HEK293 (cell line): ENCODE results near the gene GSN.

ENCODE experiments used
- CTCF ChIA-PET: fragments of 350-600 bp; formaldehyde crosslinking; extraction: SDS; loops from one replicate; lab custom pipeline; 2021; ENCODE audit warnings: antibody characterized with exemption; lab: Yijun Ruan, JAX
- POLR2A ChIA-PET: fragments of 300-600 bp; formaldehyde crosslinking; extraction: SDS; loops from one replicate; lab custom pipeline; 2020; ENCODE audit warnings: antibody characterized with exemption, inconsistent platforms; lab: Yijun Ruan, JAX
- H3K27ac ChIP-seq: fragments of 200-500 bp; sonication (Bioruptor generic); 2 replicates; pipeline ENCODE4 v1.5.1; 2014; ENCODE audit warnings: low read depth, low read length, control low read depth, inconsistent platforms; ENCODE audit errors: extremely low read depth
- H3K36me3 ChIP-seq, 2 experiments: fragments of 200-500 bp in 1 of 2; sonication (Bioruptor generic) in 1 of 2; 1 replicate in 1 of 2; 2 replicates in 1 of 2; pipeline ENCODE4 v1.5.1; 2014 to 2017; ENCODE audit warnings: inconsistent platforms in 2 of 2, low read length in 2 of 2; ENCODE audit not compliant: control insufficient read depth in 2 of 2, insufficient read depth in 1 of 2
- H3K4me1 ChIP-seq: fragments of 200-500 bp; sonication (Bioruptor generic); 2 replicates; pipeline ENCODE4 v1.5.1; 2014; ENCODE audit warnings: mild to moderate bottlenecking, low read length, inconsistent platforms; ENCODE audit not compliant: control insufficient read depth, insufficient read depth
- H3K4me3 ChIP-seq: 2 replicates; pipeline ENCODE4 v1.5.1; 2011; ENCODE audit warnings: low read depth, mild to moderate bottlenecking, control low read depth, low read length, moderate library complexity
- H3K9me3 ChIP-seq: fragments of 200-500 bp; sonication (Bioruptor generic); 2 replicates; pipeline ENCODE4 v1.5.1; 2014; ENCODE audit warnings: low read depth, low read length, inconsistent platforms; ENCODE audit not compliant: control insufficient read depth, insufficient read depth
- BCL11B ChIP-seq: fragments of 450-650 bp; formaldehyde crosslinking; IDR thresholded peaks from 2 replicates; pipeline ENCODE4 v1.5.1; 2016; ENCODE audit warnings: low read depth, missing biosample characterization, missing genetic modification characterization
- KLF16 ChIP-seq: fragments of 450-650 bp; formaldehyde crosslinking; IDR thresholded peaks from 2 replicates; pipeline ENCODE4 v1.5.1; 2017; ENCODE audit warnings: missing biosample characterization, missing genetic modification characterization
- OSR2 ChIP-seq: fragments of 450-650 bp; formaldehyde crosslinking; IDR thresholded peaks from 2 replicates; pipeline ENCODE4 v1.5.1; 2016; ENCODE audit warnings: missing biosample characterization, missing genetic modification characterization
- SCRT2 ChIP-seq: fragments of 450-650 bp; formaldehyde crosslinking; IDR thresholded peaks from 2 replicates; pipeline ENCODE4 v1.5.1; 2016; ENCODE audit warnings: missing biosample characterization, missing genetic modification characterization
- SP7 ChIP-seq: fragments of 450-650 bp; formaldehyde crosslinking; IDR thresholded peaks from 2 replicates; pipeline ENCODE4 v1.5.1; 2016; ENCODE audit warnings: missing biosample characterization, missing genetic modification characterization
- ZBTB20 ChIP-seq: fragments of 450-650 bp; formaldehyde crosslinking; IDR thresholded peaks from 2 replicates; pipeline ENCODE4 v1.5.1; 2016; ENCODE audit warnings: missing biosample characterization, missing genetic modification characterization
- ZFP41 ChIP-seq: fragments of 450-650 bp; formaldehyde crosslinking; IDR thresholded peaks from 2 replicates; pipeline ENCODE4 v1.5.1; 2016; ENCODE audit warnings: missing biosample characterization, missing genetic modification characterization, borderline replicate concordance
- ZFP69B ChIP-seq: fragments of 450-650 bp; formaldehyde crosslinking; IDR thresholded peaks from 2 replicates; pipeline ENCODE4 v1.5.1; 2016; ENCODE audit warnings: missing biosample characterization, missing genetic modification characterization
- ZNF112 ChIP-seq: fragments of 450-650 bp; formaldehyde crosslinking; IDR thresholded peaks from 2 replicates; pipeline ENCODE4 v1.5.0; 2017; ENCODE audit warnings: missing biosample characterization, missing genetic modification characterization
- ZNF132 ChIP-seq: fragments of 450-650 bp; formaldehyde crosslinking; IDR thresholded peaks from 2 replicates; pipeline ENCODE4 v1.5.1; 2017; ENCODE audit warnings: missing biosample characterization, missing genetic modification characterization, borderline replicate concordance
- ZNF138 ChIP-seq: fragments of 450-650 bp; formaldehyde crosslinking; IDR thresholded peaks from 2 replicates; pipeline ENCODE4 v1.5.1; 2016; ENCODE audit warnings: missing biosample characterization, missing genetic modification characterization, borderline replicate concordance
- ZNF16 ChIP-seq: fragments of 450-650 bp; formaldehyde crosslinking; IDR thresholded peaks from 2 replicates; pipeline ENCODE4 v1.5.1; 2016; ENCODE audit warnings: low read depth, missing biosample characterization, missing genetic modification characterization
- ZNF2 ChIP-seq: fragments of 450-650 bp; formaldehyde crosslinking; IDR thresholded peaks from 2 replicates; pipeline ENCODE4 v1.5.1; 2016; ENCODE audit warnings: missing biosample characterization, missing genetic modification characterization
- ZNF202 ChIP-seq: fragments of 450-650 bp; formaldehyde crosslinking; IDR thresholded peaks from 2 replicates; pipeline ENCODE4 v1.5.1; 2016; ENCODE audit warnings: missing biosample characterization, missing genetic modification characterization, borderline replicate concordance
- ZNF394 ChIP-seq: fragments of 450-650 bp; formaldehyde crosslinking; IDR thresholded peaks from 2 replicates; pipeline ENCODE4 v1.5.1; 2016; ENCODE audit warnings: missing biosample characterization, missing genetic modification characterization, mild to moderate bottlenecking, moderate library complexity, borderline replicate concordance
- ZNF423 ChIP-seq: fragments of 450-650 bp; formaldehyde crosslinking; IDR thresholded peaks from 2 replicates; pipeline ENCODE4 v1.5.1; 2016; ENCODE audit warnings: missing biosample characterization, missing genetic modification characterization
- ZNF544 ChIP-seq: fragments of 450-650 bp; formaldehyde crosslinking; IDR thresholded peaks from 2 replicates; pipeline ENCODE4 v1.5.0; 2017; ENCODE audit warnings: missing biosample characterization, missing genetic modification characterization
- ZNF548 ChIP-seq: fragments of 450-650 bp; formaldehyde crosslinking; IDR thresholded peaks from 2 replicates; pipeline ENCODE4 v1.5.1; 2016; ENCODE audit warnings: missing biosample characterization, missing genetic modification characterization
- ZNF792 ChIP-seq: fragments of 450-650 bp; formaldehyde crosslinking; IDR thresholded peaks from 2 replicates; pipeline ENCODE4 v1.5.1; 2016; ENCODE audit warnings: missing biosample characterization, missing genetic modification characterization
- ZNF830 ChIP-seq: fragments of 450-650 bp; IDR thresholded peaks from 2 replicates; pipeline ENCODE4 v1.5.0; 2018; ENCODE audit warnings: missing biosample characterization, missing genetic modification characterization, low read depth, mild to moderate bottlenecking, moderate library complexity
- ZNF837 ChIP-seq: fragments of 450-650 bp; formaldehyde crosslinking; IDR thresholded peaks from 2 replicates; pipeline ENCODE4 v1.5.1; 2016; ENCODE audit warnings: missing biosample characterization, missing genetic modification characterization
- ZNF843 ChIP-seq: fragments of 450-650 bp; formaldehyde crosslinking; IDR thresholded peaks from 2 replicates; pipeline ENCODE4 v1.5.1; 2016; ENCODE audit warnings: missing biosample characterization, missing genetic modification characterization
- TF ChIP-seq, protein P1 (sequence below): fragments of 450-650 bp; formaldehyde crosslinking; IDR thresholded peaks from 2 replicates; pipeline ENCODE4 v1.5.1; 2017; ENCODE audit warnings: missing biosample characterization, mild to moderate bottlenecking, missing genetic modification characterization, moderate library complexity
- TF ChIP-seq, protein P2 (sequence below): fragments of 450-650 bp; formaldehyde crosslinking; IDR thresholded peaks from 2 replicates; pipeline ENCODE4 v1.5.1; 2017; ENCODE audit warnings: missing biosample characterization, missing genetic modification characterization
- TF ChIP-seq, protein P3 (sequence below): fragments of 450-650 bp; formaldehyde crosslinking; IDR thresholded peaks from 2 replicates; pipeline ENCODE4 v1.5.1; 2016; ENCODE audit warnings: missing biosample characterization, missing genetic modification characterization
- TF ChIP-seq, protein P4 (sequence below): fragments of 450-650 bp; formaldehyde crosslinking; IDR thresholded peaks from 2 replicates; pipeline ENCODE4 v1.5.1; 2016; ENCODE audit warnings: missing biosample characterization, missing genetic modification characterization

Gene GSN

DNA sequence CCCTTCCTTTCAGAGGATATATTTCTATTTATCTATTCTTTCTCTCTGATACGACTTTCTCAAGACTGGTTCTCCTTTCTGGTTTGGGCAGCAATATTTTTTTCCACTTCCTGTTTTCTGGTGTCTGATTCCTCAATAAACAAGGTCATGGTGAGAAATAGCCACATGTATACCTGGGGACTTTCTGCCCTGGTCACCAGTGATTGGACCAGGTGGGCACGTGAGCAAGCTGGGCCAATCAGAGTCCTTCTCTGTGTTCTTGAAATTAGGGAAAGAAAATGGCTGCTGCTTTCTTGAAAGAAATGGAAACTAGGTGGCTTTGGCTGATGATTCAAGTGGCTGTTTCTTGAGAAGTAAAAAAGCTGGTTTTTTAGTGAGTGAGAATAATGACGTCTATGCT, 18.4 kb upstream of the GSN start (continued):
- no peak for TF ChIP-seq ZNF843 (tag by site-specific recombination)
- TF ChIP-seq ZNF423 (tag by site-specific recombination): no peak
- TF ChIP-seq ZNF132 (tag by site-specific recombination): no peak
- TF ChIP-seq SCRT2 (tag by site-specific recombination): no peak
- TF ChIP-seq ZNF394 (tag by site-specific recombination): no peak
- no peak for TF ChIP-seq ZBTB20 (tag by site-specific recombination)
- no peak for TF ChIP-seq SP7 (tag by site-specific recombination)
- TF ChIP-seq, protein P1, sequence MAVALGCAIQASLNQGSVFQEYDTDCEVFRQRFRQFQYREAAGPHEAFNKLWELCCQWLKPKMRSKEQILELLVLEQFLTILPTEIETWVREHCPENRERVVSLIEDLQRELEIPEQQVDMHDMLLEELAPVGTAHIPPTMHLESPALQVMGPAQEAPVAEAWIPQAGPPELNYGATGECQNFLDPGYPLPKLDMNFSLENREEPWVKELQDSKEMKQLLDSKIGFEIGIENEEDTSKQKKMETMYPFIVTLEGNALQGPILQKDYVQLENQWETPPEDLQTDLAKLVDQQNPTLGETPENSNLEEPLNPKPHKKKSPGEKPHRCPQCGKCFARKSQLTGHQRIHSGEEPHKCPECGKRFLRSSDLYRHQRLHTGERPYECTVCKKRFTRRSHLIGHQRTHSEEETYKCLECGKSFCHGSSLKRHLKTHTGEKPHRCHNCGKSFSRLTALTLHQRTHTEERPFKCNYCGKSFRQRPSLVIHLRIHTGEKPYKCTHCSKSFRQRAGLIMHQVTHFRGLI: no peak
- TF ChIP-seq ZNF138 (tag by site-specific recombination): no peak
- TF ChIP-seq ZNF548: no peak
- TF ChIP-seq, all 188 proteins: peak for 0

DNA sequence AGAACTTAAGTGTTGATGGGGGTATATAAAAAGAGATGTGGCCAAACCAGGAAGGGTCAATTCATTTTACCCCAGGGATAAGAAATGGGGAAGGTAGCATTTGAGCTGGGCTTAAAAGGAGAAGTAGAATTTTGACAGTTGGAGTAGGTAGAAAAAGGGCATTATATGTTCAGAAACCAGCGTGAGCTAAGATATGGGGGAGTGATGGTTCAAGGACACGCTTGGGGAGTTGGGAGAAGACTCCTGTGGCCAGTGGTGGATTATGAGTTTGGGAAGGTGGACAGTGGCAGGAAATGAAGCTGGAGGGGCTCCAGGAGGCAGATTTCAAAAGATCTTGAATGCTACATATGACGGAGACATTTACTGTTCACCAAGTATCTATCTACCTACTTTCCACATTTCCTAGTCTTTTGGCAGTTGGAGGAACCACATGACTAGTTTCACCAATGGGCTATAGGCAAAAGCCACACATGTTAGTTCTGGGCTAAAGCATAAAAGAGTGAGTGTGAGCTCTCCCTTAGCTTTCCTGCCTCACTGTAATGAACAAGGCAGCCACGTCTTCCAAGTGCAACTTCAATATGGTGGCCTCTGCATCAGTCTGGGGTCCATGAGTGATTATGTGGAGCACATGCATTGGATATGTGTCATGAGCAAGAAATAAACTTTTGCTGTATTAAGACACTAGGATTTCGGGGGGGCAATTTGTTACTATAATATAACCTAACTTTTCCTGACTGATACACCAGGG, 15.7 kb upstream of the GSN start:
- TF ChIP-seq ZFP69B (tag by site-specific recombination) (no peak), BCL11B (tag by site-specific recombination) (no peak), ZNF2 (tag by site-specific recombination) (no peak), ZNF112 (tag by site-specific recombination) (no peak), ZNF830 (tag by site-specific recombination) (no peak), ZNF544 (tag by site-specific recombination) (no peak), ZFP41 (tag by site-specific recombination) (no peak), OSR2 (tag by site-specific recombination) (no peak), ZNF792 (no peak), ZNF837 (tag by site-specific recombination) (no peak), ZNF202 (tag by site-specific recombination) (no peak), KLF16 (no peak), ZNF16 (no peak)
- TF ChIP-seq, protein P2, sequence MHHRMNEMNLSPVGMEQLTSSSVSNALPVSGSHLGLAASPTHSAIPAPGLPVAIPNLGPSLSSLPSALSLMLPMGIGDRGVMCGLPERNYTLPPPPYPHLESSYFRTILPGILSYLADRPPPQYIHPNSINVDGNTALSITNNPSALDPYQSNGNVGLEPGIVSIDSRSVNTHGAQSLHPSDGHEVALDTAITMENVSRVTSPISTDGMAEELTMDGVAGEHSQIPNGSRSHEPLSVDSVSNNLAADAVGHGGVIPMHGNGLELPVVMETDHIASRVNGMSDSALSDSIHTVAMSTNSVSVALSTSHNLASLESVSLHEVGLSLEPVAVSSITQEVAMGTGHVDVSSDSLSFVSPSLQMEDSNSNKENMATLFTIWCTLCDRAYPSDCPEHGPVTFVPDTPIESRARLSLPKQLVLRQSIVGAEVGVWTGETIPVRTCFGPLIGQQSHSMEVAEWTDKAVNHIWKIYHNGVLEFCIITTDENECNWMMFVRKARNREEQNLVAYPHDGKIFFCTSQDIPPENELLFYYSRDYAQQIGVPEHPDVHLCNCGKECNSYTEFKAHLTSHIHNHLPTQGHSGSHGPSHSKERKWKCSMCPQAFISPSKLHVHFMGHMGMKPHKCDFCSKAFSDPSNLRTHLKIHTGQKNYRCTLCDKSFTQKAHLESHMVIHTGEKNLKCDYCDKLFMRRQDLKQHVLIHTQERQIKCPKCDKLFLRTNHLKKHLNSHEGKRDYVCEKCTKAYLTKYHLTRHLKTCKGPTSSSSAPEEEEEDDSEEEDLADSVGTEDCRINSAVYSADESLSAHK (tag by site-specific recombination): no peak
- TF ChIP-seq, protein P3, sequence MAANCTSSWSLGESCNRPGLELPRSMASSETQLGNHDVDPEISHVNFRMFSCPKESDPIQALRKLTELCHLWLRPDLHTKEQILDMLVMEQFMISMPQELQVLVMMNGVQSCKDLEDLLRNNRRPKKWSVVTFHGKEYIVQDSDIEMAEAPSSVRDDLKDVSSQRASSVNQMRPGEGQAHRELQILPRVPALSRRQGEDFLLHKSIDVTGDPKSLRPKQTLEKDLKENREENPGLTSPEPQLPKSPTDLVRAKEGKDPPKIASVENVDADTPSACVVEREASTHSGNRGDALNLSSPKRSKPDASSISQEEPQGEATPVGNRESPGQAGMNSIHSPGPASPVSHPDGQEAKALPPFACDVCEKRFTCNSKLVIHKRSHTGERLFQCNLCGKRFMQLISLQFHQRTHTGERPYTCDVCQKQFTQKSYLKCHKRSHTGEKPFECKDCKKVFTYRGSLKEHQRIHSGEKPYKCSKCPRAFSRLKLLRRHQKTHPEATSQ (tag by site-specific recombination): no peak
- TF ChIP-seq, protein P4, sequence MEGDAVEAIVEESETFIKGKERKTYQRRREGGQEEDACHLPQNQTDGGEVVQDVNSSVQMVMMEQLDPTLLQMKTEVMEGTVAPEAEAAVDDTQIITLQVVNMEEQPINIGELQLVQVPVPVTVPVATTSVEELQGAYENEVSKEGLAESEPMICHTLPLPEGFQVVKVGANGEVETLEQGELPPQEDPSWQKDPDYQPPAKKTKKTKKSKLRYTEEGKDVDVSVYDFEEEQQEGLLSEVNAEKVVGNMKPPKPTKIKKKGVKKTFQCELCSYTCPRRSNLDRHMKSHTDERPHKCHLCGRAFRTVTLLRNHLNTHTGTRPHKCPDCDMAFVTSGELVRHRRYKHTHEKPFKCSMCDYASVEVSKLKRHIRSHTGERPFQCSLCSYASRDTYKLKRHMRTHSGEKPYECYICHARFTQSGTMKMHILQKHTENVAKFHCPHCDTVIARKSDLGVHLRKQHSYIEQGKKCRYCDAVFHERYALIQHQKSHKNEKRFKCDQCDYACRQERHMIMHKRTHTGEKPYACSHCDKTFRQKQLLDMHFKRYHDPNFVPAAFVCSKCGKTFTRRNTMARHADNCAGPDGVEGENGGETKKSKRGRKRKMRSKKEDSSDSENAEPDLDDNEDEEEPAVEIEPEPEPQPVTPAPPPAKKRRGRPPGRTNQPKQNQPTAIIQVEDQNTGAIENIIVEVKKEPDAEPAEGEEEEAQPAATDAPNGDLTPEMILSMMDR: no peak
- Histone ChIP-seq H3K4me1 (no peaks in the 10 kb centered on the region), H3K27ac (no peak overlapping the region), H3K4me3 (no peak overlapping the region), H3K9me3 (no peaks in the 10 kb centered on the region), H3K36me3 (no peaks in the 10 kb centered on the region)
- ChIA-PET POLR2A (interaction anchor here (1.4 kb wide), 1 partner anchor 16 kb away, joined by 4 read pairs; the partner anchor contains the start of gene GSN), CTCF (interaction anchor here (1.6 to 2.2 kb wide), 2 partner anchors 26 to 68 kb away, joined by 5 to 8 read pairs; no protein-coding TSS in a partner anchor)
